ENCODE data around the gene EFCAB6.

DNA sequence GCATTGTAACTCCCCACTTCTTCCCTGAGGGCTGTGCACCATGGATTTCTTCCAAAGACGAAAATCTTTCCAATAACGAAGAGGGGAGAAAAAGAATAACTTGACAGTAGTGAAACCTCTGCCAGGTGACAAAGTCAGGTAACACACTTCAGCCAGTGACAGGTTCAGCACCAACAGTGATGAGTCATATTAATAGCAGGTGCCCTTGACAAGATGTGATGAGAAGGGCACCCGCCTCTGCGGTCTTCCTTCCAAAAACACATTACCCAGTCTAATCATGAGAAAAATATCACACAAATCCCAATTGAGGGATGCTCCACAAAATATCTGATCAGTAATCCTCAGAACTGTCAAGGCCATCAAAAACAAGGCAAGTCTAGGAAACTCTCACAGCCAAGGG is 157.8 kb downstream of the EFCAB6 start:
- TF ChIP-seq POLR2AphosphoS5 (IDR thresholded peaks at IDR 0.05; ENCODE audit: low read depth, low read length): no peak
- no peak for TF ChIP-seq POLR2A (IDR thresholded peaks at IDR 0.05; ENCODE audit: low read depth, low read length)
- no peak for TF ChIP-seq SPI1 (IDR thresholded peaks at IDR 0.05; ENCODE audit: low read depth, low read length)
- TF ChIP-seq TAF1 (IDR thresholded peaks at IDR 0.05; ENCODE audit: low read depth, low read length): no peak

Data from GM12891 (cell line).